ENCODE measurements around the gene CENPF.

GRCh38 chr1:214632091-214632490, 29.1 kb downstream of the CENPF start:
- TF ChIP-seq, protein P1, sequence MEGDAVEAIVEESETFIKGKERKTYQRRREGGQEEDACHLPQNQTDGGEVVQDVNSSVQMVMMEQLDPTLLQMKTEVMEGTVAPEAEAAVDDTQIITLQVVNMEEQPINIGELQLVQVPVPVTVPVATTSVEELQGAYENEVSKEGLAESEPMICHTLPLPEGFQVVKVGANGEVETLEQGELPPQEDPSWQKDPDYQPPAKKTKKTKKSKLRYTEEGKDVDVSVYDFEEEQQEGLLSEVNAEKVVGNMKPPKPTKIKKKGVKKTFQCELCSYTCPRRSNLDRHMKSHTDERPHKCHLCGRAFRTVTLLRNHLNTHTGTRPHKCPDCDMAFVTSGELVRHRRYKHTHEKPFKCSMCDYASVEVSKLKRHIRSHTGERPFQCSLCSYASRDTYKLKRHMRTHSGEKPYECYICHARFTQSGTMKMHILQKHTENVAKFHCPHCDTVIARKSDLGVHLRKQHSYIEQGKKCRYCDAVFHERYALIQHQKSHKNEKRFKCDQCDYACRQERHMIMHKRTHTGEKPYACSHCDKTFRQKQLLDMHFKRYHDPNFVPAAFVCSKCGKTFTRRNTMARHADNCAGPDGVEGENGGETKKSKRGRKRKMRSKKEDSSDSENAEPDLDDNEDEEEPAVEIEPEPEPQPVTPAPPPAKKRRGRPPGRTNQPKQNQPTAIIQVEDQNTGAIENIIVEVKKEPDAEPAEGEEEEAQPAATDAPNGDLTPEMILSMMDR (conservative IDR thresholded peaks at IDR 0.05; ENCODE audit: low read length) = no peak
- TF ChIP-seq EZH2phosphoT487 (IDR thresholded peaks at IDR 0.05; ENCODE audit: borderline replicate concordance, low read depth, low read length) = no peak

Measured in OCI-LY7 (cell line).